Motor neuron (in vitro differentiated cells): ENCODE results near the gene PLA2G6. TPM values are rescaled to one million over a fixed set of nuclear protein-coding genes. Genes with fewer than 3 reads are reported as not detected.

ENCODE experiments used
- ATAC-seq, 8 experiments: fragments of 200-7000 bp; cut with Tn5 transposase; replicated peaks in 6 of 8; 2 replicates each; pipeline ENCODE4 v1.8.0; 2021; ENCODE audit warnings: mild to moderate bottlenecking in 8 of 8, moderate library complexity in 8 of 8
- H3K27ac ChIP-seq, 2 donors: fragments of 250-450 bp; sonication (Bioruptor Pico); 2 replicates each; pipeline ENCODE4 v1.9.0; 2021; ENCODE audit warnings: antibody characterized with exemption in 2 of 2, mild to moderate bottlenecking in 2 of 2, moderate library complexity in 1 of 2
- H3K4me1 ChIP-seq, 2 donors: fragments of 250-450 bp; sonication (Bioruptor Pico); replicated peaks in 1 of 2; 2 replicates each; pipeline ENCODE4 v1.6.1; 2021; ENCODE audit warnings: antibody characterized with exemption in 2 of 2, mild to moderate bottlenecking in 2 of 2, moderate library complexity in 1 of 2
- H3K4me3 ChIP-seq, 5 donors: fragments of 250-450 bp; sonication (Bioruptor Pico); 2 replicates each; pipeline ENCODE4 v1.9.0; 2021; ENCODE audit warnings: antibody characterized with exemption in 5 of 5, mild to moderate bottlenecking in 5 of 5, moderate library complexity in 4 of 5
- WGBS, 10 experiments: fragments of 450-650 bp; shearing (Covaris generic); methylation state at CpG; one replicate each; pipeline ENCODE4 v1.0.0; 2022; 5-methylcytosine and 5-hydroxymethylcytosine counted together
- in situ Hi-C, 9 experiments: fragments of 400-800 bp; cut with MboI; loops; one replicate each; pipeline ENCODE4 v1.15.0; 2021; ENCODE audit warnings: low sequenced_read_pairs in 9 of 9, low pct_unique_long_range_greater_than_20kb in 2 of 9; ENCODE audit not compliant: unreplicated experiment in 9 of 9
- total RNA-seq, 8 experiments: library from RNA; unstranded; fragments of 300-600 nt; gene quantifications; 2 replicates each; pipeline versions ENCODE4 v1.2.3 to v1.2.4, GENCODE V29; 2022

PLA2G6 gene
- total RNA-seq: 10 to 100 TPM in 7 of 8 experiments, 1 to 10 TPM in 1; 8.6 to 56.8 (median 16.6) TPM

- ATAC-seq: peak; percentile 73 to 92 (median 86)
- in situ Hi-C loops: no loop called here
- peaks cover 19 to 29% of the 10 kb centered on the region in 2 donors for H3K4me1 ChIP-seq
- H3K27ac ChIP-seq: peak within 1 kb of the TSS; percentile 50 to 88
- peak within 1 kb of the TSS; percentile 49 to 65 (median 54) for H3K4me3 ChIP-seq
- 0 to 40% (median 4%) methylated on average over 1 to 16 of the region's 48 CpGs; no CpG with 5 or more reads in 1 of the 10 experiments for WGBS, 10 experiments
Observed at GRCh38 chr22:38181453-38182200, at the start of gene PLA2G6. Gene PLA2G6 (minus strand): TSS chr22:38181830. CDS start chr22:38169426, 12,404 bp downstream.

DNA sequence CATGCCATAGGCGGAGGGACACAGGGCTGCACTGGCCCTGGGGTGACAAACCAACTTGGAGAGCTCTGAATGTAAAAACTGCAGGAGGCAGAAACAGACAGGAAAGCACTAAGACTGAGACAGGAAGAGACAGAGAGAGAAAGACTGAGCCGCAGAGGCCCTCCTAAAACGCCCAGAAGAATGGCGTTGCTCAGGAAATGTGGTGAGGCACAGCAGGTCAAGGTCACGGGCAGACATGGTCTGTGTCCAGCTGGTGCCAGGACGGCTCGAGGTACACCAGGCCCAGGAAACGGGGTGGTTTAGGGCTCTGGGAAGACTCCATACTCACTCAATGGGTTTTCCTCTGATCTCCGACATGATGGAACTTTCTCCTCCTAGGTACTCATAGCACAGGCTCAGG lies 49.3 kb upstream of the PLA2G6 start:
- no peak for ATAC-seq
- Histone ChIP-seq H3K4me1 (peaks cover 5 to 15% of the 10 kb centered on the region in 2 donors), H3K4me3 (no peak overlapping the region), H3K27ac (no peak overlapping the region)
- in situ Hi-C loops: no loop called here
- WGBS, 10 experiments: 80 to 100% (median 92%) methylated on average over 2 to 8 of the region's 9 CpGs; no CpG with 5 or more reads in 4 of the 10 experiments

DNA sequence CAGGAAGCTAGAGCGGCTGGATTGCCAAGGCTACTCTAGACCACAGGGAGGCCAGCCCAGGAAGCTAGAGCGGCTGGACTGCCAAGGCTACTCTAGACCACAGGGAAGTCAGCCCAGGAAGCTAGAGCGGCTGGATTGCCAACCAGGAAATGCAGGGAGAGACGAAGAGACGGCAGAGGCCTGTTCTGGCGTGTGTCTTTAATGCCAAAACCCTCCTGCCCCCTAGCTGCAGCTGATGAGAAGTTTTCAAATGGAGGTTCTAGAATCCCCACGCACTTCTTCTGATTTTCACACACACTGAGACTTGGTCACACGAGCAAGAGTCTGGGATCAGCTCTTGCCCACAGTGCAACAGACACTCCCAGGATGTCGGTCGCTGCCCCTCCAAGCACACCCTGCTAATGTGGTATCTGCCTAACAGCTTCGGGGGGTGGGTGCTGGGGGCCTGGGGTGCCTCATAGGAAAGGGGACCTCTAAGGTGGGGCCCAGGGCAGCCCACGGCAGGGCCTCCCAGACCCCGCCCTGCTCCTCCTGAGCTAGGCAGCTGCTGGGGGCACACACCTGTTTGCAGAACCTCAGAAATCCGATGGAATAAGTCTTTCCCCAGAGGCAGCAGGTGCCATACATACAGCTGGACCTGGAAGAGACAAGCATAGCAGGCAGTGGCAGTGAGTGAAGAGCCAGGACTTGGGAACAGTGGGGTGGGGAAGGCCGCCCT lies 48.6 kb upstream of the PLA2G6 start:
- H3K4me3 ChIP-seq: no peak overlapping the region
- H3K27ac ChIP-seq: no peak overlapping the region
- peaks cover 5 to 9% of the 10 kb centered on the region in 2 donors for H3K4me1 ChIP-seq
- 5 to 100% (median 55%) methylated on average over 1 to 4 of the region's 15 CpGs; no CpG with 5 or more reads in 6 of the 10 experiments for WGBS, 10 experiments
- in situ Hi-C loops: no loop called here
- ATAC-seq: peak in 7 of 8 experiments; percentile 32 to 83 (median 54)

DNA sequence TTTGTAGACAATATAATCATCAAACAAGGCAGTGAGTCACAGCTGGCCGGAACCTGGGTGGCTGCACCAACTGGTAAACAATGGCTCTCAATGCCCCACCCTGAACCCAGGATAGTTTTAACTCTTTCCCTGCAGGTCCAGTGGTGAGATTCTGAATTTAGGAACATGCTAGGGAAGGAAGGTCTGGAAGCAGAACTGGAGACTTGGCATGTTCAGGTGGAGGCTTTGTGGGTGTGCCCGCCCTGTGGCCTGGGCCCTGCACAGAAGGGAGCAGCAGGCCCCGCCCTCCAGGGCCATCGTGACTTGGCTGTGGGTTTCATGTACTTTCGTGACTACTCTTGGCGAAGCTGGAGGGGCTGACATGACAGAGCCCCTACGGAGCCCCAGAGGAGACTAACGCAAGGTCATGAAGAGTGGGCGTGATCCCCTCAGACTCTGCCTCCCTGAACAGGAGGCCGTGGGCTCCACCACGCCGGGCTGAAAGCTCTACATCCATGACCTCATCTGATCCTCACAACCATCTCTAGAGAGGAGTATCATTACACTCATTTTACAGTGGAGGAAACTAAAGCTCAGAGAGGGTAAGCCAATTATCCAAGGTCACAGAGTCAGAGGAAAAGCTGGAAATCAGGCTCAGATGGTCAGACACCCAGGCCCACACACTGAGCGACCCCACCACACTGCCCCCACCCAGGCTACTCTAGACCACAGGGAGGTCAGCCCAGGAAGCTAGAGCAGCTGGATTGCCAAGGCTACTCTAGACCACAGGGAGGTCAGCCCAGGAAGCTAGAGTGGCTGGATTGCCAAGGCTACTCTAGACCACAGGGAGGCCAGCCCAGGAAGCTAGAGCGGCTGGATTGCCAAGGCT lies 47.5 kb upstream of the PLA2G6 start:
- Histone ChIP-seq H3K4me3 (no peak overlapping the region), H3K27ac (no peak overlapping the region), H3K4me1 (peaks cover 5 to 6% of the 10 kb centered on the region in 2 donors)
- peak; percentile 8 to 85 (median 34) for ATAC-seq
- 0 to 100% (median 45%) methylated on average over 1 to 9 of the region's 14 CpGs; no CpG with 5 or more reads in 2 of the 10 experiments for WGBS, 10 experiments
- in situ Hi-C loops: no loop called here

GRCh38 chr22:38228326-38228872 lies 46.8 kb upstream of the PLA2G6 start:
- Histone ChIP-seq H3K4me1 (peaks cover 5 to 6% of the 10 kb centered on the region in 2 donors), H3K27ac (peak overlapping the region in 1 of 2 donors; percentile 26), H3K4me3 (no peak overlapping the region)
- peak; percentile 21 to 42 (median 32) for ATAC-seq
- in situ Hi-C loops: no loop called here
- 0 to 100% (median 50%) methylated on average over 1 to 3 of the region's 3 CpGs; no CpG with 5 or more reads in 3 of the 10 experiments for WGBS, 10 experiments

DNA sequence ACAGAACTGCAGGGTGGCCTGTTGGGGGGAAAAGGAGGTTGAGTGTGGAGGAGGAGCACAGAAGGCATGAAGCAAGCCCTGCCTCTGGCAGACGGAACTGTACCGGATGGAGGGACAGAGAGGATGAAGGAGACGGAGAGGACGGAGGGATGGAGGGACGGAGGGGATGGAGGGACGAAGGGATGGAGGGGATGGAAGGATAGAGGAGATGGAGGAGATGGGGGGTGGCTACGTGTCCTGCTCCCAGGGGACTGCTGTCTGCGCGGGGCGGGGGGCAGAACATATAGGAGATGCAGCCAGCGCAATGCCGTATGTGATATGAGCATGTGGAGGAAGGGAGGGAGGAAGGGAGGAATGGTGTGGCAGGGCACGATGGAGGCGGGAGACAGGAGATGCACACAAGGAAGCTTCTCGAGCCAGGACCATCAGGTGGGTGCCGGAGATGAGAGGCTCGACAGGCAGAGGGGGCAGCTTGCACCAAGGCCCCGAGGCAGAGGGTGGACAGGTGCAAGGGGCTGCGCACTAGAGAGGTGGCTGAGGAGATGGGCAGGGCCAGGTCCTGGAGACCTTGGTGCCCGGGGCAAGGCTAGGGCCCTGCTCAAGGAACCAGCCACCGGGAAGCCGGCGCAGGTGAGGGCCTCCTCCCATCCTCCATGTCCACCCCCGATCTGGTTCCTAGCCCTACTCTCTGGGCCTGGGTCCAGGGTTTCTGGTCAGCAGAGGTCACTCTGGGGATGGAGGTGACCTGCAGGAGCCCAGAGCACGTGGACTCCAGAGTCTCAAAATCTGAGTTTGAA lies 45.4 kb upstream of the PLA2G6 start:
- 87 to 100% (median 100%) methylated on average over 1 to 4 of the region's 25 CpGs; no CpG with 5 or more reads in 5 of the 10 experiments for WGBS, 10 experiments
- no peak for ATAC-seq
- Histone ChIP-seq H3K27ac (no peak overlapping the region), H3K4me3 (no peak overlapping the region), H3K4me1 (peaks cover 5 to 6% of the 10 kb centered on the region in 2 donors)
- in situ Hi-C loops: no loop called here

GRCh38 chr22:38223289-38223960 lies 41.8 kb upstream of the PLA2G6 start:
- in situ Hi-C loops: no loop called here
- Histone ChIP-seq H3K4me3 (no peak overlapping the region), H3K4me1 (peaks cover 6 to 8% of the 10 kb centered on the region in 2 donors), H3K27ac (no peak overlapping the region)
- 33 to 93% (median 72%) methylated on average over 1 to 5 of the region's 12 CpGs; no CpG with 5 or more reads in 4 of the 10 experiments for WGBS, 10 experiments
- no peak for ATAC-seq

DNA sequence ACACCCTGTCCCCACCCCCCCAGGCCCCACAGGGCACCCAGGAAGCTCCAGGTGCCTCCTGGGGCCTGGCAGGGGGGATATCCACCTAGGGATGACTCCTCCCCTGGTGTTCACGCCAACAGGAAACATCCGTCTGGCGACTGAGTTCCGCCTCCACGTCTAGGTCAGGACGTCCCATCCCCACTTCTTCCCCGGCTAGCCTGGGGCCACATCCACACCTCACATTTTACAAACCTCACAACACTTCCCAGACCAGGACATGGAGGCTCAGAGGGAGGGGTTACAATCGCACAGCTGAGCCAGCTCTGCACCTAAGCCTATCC lies 41.1 kb upstream of the PLA2G6 start:
- WGBS, 10 experiments: 88% methylated on average over 4 of the region's 8 CpGs; no CpG with 5 or more reads in 9 of the 10 experiments
- peaks cover 8 to 9% of the 10 kb centered on the region in 2 donors for H3K4me1 ChIP-seq
- ATAC-seq: no peak
- H3K27ac ChIP-seq: no peak overlapping the region
- in situ Hi-C loops: no loop called here
- H3K4me3 ChIP-seq: no peak overlapping the region

DNA sequence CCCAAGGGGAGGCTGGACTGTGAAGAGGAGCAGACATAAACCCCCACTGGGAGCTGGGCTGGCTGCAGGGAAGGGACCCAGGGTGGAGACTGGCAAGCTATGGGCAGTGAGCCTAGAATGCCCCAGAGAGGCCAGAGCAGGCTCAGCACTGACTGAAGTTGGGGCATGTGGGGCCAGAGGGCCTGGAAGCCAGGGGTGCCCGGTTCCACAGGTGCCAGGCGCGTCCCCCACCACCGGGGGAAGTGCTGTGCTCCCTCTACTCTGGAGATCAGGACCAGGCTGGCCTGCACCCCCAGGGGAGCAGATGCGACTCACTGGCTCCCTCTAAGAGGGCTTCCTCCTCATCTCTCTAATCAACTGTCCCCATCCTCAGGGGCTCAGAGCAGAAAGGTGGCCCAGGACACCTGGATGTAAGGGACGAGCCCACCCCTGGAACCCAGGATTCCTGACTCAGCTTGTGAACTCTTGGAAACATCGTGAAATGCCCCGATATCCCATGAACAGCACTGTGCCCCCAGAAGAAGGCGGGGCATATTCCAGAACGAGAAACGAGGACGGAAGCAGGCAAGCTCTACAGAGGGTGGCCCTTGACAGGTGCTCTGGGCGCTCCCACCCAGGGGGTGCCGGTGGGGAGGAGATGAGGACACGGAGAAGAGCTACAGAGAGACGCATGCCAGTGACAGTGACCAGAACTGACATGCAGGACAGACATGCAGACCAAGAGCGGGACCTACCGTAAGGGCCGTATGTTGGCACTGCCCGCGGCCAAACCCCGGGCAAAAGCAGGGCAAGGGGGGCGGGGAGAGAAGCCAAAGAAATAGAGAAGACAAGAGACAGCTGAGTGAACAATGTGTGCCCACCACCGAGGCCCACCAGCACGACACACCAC lies 40.5 kb upstream of the PLA2G6 start:
- in situ Hi-C loops: no loop called here
- Histone ChIP-seq H3K4me3 (no peak overlapping the region), H3K27ac (no peak overlapping the region), H3K4me1 (peaks cover 8 to 9% of the 10 kb centered on the region in 2 donors)
- 91 to 100% (median 100%) methylated on average over 2 to 9 of the region's 25 CpGs; no CpG with 5 or more reads in 7 of the 10 experiments for WGBS, 10 experiments
- ATAC-seq: peak in 3 of 8 experiments; percentile 8 to 18 (median 9)

DNA sequence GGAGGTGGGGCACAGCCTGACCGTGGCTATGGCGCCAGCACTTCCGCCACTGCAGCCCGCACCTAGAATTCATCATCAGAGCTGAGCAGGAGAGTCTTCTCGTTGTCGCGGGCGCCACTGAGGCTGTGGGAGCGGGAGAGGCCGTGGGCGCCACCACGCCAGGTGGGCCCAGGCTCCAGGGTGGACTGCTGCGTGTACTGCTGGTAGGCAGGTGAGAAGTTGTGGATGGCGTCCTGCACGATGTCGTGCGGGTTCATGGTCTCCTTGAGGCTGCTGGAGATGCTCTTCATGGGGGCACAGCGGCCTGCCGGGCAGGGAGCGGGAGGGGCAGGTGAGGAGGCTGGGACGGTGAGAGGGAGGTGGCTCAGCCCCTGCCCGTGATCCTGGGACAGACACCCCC lies 39.8 kb upstream of the PLA2G6 start:
- Histone ChIP-seq H3K4me3 (no peak overlapping the region), H3K27ac (no peak overlapping the region), H3K4me1 (peaks cover 8 to 9% of the 10 kb centered on the region in 2 donors)
- WGBS, 10 experiments: 90 to 100% (median 97%) methylated on average over 2 to 6 of the region's 22 CpGs; no CpG with 5 or more reads in 5 of the 10 experiments
- ATAC-seq: no peak
- in situ Hi-C loops: no loop called here
